ENCODE measurements around the gene PDE3B.
"Not testable (repeated sequence)": the region's sequence is repeated elsewhere in the genome, so short reads cannot be mapped to it uniquely, and the experiment has no call there.

Gene PDE3B

DNA sequence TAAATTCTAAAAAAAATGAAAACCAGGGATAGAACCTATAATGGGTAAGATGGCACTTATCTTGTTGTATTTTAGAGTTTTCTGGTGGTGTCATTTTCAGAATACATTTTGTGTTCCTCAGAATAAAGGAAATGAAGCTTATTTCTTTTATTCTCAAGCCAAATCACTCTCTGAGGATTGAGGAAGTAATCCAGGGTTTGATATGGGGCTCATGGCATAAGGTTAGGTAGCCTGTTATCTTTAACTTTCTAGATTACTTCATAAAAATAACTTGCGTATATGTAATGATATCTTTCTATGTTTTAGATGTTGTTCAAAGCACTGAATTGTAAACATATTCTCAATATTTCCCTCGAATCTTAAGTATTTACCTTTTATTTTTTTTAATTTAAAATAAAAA is 33.5 kb downstream of the PDE3B start:
- DNase-seq (ENCODE audit: low spot score), result no peak

GRCh38 chr11:14678350-14678749 is 34.7 kb downstream of the PDE3B start:
- DNase-seq (ENCODE audit: low spot score), result no peak

DNA sequence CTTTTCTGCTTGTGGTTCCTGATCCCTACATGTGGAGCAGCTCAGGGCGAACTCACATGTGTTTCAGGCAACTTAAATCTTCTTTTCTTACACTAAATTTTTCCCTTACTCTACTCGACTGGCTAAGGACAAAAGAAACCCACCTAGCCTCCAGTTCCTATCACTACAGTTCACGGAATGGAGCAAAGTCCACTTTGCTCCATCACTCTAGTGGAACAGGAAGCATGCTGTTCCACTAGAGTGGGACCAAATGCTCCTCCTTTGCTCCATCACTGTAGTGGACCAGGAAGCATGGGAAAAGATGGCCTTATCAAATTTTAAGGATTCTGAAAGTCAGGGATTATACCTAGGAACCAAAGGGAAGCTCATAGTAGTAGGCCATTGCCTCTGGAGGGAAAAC is 36.1 kb downstream of the PDE3B start:
- no peak for DNase-seq (ENCODE audit: low spot score)

DNA sequence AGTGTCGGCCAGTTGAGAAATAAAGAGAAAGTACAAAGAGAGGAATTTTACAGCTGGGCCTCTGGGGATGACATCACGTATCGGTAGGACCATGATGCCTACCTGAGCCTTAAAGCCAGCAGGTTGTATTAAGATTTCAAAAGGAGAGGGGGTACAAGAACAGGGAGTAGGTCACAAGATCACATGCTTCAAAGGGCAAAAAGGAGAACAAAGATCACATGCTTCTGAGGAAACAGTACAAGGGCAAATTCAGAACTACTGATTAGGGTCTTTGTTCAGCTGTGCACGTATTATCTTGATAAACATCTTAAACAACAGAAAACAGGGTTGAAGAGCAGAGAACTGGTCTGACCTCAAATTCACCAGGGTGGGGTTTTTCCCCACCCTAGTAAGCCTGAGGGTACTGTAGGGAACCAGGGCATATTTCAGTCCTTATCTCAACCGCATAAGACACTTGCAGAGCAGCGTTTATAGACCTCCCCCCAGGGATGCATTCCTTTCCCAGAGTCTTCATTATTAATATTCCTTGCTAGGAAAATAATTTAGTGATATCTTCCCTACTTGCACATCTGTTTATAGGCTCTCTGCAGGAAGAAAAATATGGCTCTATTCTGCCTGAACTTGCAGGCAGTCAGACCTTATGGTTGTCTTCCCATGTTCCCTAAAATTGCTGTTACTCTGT is 40.8 kb downstream of the PDE3B start:
- not testable (repeated sequence) for DNase-seq (ENCODE audit: low spot score)

- no peak for DNase-seq (ENCODE audit: low spot score)
Observed at GRCh38 chr11:14687456-14687855, 43.9 kb downstream of the PDE3B start.

DNA sequence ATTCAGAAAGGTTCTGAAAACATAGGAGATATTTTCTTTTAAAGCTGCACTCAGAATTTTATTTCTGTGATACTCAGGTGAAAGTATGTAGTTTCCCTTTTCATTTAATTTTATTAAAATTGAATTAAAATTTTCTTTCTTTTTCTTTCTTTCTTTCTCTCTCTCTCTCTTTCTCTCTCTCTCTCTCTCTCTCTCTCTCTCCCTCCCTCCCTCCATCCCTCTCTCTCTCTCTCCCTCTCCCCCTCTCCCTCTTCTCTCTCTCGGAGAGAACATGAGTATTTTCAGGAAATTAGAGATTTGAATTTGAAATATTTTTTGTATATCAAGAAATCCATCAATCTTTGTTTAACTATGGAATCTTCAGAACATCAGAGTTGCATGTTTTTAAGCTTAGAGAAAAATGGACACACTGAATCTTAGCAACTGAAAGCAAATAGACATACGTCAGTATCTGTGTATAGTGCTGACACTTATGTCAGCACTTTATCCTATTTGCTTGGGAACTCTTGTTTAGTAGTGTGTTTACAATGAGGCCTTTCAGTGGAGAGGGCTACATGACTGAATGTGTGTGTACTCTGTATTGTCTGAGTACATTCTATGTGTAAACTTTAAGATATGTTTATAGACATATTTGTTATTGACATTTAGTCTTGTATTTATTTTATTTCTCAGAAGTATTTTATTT is 44.5 kb downstream of the PDE3B start:
- no peak for DNase-seq (ENCODE audit: low spot score)

GRCh38 chr11:14695656-14696055 is 52.1 kb downstream of the PDE3B start:
- not testable (repeated sequence) for DNase-seq (ENCODE audit: low spot score)

DNA sequence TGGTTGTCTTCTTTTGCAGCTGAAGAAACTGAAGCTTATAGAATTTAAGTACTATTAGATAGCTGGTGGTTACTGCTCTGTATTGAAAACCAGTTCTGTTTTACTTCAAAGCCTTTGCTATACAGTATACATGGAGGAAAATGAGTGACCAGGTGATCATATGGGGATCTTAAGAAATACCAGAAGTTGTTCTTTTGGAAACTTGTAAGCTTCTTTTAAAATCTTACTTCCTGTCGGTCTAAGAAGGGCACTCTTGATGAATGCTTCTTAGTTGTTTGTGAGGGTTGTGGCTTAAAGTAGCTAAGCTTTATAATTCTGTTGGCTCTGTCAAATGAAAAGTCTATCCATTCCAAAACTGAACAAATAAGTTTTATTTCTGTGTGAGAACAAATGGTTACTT is 55.2 kb downstream of the PDE3B start:
- DNase-seq (ENCODE audit: low spot score), result no peak

GRCh38 chr11:14700593-14700992 is 57.0 kb downstream of the PDE3B start:
- no peak for DNase-seq (ENCODE audit: low spot score)

DNA sequence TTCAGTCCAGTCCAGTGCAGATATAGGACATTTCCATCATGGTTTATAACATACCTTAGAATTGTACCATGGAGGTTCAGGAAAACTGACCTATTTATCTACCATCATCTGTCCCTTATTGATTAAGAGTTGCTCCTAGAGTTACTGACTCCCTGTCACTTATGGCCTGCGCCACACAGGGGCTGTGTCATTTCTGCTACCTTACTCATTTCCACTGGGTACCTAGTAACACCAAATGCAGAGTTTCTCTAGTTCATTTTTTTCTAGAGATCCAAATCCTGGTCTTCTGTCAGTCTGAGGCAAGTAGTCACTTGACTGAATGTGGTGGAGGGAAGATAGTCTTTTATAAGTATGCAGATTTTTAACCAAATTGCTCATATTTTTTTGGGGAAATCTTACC is 59.2 kb downstream of the PDE3B start:
- DNase-seq (ENCODE audit: low spot score), result no peak

DNA sequence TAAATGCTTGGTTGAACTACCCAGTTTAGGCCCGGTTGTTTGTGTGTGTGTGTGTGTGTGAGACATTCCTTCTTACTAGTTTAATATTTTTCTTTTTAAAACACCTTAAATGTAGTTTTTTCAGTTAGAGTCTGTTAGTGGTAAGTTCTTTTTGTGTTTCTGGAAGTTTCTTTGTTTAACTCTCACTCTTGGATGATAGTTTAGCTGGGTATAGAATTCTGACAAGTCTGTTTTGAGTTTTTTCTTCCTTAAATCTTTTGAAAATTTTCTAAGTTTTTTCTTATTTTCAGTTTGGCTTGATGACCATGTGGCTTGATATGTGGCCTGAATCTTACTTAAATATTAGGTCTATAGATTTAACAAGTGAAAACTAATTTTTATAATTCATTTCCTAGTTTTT is 60.1 kb downstream of the PDE3B start:
- DNase-seq (ENCODE audit: low spot score), result no peak

DNA sequence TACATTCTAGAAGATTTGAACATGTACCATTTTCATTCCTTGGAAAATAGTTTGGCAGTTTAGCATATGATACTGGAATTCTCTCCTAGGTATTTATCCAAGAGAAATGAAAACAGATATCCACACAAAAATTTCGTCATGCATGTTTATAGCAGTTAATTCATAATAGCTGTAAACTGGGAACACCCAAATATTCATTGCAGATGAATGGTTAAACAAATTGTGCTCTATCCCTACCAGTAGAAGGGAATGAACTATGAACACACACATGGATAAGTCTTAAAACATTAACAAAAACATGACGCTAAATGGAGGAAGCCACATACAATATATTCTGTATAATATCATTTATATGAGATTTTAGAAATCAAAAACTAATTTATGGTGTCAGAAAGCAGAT is 61.5 kb downstream of the PDE3B start:
- no peak for DNase-seq (ENCODE audit: low spot score)

DNA sequence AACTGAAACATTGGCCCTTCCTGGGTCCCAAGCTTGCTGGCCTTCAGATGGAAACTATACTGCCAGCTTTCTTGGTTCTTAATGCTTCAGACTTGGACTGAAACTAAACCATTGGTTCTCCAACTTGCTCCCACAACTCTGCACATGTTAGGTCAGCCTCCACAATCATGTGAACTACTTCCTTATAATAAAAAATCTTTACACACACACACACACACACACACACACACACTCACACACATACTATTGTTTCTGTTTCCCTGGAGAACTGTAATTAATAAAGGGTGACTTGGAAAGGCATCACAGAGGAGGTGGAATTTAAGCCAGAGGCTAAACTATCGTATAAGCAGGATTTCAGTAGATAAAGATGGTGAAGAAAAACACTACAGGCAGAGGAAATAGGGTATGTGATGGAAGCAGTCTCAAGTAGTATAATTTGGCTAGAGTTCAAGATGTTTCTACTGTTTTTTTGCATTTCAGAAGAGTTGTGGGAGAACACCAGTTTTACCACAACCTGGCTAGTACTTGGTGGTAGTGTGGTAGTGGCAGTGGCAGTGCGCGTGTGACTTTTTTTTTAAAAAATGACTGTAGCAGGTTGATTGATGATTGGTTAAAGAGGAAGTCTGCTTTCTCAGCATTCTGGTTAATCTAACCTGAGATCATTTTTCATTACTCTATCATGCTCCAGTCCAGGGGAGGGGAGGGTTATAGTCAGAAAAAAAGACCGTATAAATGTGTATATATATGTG is 70.1 kb downstream of the PDE3B start:
- no peak for DNase-seq (ENCODE audit: low spot score)

DNA sequence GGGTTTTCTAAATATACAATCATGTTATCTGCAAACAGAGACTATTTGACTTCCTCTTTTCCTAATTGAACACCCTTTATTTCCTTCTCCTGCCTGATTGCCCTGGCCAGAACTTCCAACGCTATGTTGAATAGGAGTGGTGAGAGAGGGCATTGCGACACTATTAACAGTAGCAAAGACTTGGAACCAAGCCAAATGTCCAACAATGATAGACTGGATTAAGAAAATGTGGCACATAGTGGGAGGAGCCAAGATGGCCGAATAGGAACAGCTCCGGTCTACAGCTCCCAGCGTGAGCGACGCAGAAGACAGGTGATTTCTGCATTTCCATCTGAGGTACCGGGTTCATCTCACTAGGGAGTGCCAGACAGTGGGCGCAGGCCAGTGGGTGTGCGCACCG is 72.1 kb downstream of the PDE3B start:
- DNase-seq (ENCODE audit: low spot score), result not testable (repeated sequence)

DNA sequence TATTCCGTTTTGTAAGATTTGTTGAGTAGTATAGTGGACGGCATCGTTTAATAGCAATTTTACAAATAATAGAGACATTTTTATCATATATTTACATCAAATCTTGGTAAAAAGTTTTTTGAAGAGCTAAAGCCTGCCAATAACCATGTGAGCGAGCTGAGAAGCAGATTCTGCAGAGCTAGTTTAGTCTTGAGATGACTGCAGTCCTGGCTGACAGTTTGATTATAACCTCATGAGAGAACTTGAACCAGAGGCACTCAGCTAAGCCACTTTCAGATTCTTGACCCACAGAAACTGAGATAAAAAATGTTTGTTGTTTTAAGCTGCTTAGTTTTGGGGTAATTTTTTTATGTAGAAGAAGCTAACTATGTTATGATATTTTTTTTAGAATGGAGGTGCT is 78.9 kb downstream of the PDE3B start:
- DNase-seq (ENCODE audit: low spot score), result no peak

DNA sequence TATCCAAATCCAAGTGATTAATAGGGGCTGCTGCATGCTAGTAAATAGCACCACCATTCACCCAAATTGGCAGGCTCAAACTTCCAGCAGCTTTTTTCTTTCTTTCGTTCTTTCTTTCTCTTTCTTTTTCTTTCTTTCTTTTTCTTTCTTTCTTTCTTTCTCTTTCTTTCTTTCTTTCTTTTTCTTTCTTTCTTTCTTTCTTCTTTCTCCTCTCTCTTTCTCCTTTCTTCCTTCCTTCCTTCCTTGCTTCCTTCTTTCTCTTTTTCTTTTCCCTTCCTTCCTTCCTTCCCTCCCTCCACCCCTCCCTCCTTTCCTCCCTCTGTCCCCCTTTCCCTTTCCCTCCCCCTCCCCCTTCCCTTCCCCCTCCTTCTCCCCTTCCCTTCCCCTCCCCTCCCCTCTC is 81.5 kb downstream of the PDE3B start:
- no peak for DNase-seq (ENCODE audit: low spot score)

DNA sequence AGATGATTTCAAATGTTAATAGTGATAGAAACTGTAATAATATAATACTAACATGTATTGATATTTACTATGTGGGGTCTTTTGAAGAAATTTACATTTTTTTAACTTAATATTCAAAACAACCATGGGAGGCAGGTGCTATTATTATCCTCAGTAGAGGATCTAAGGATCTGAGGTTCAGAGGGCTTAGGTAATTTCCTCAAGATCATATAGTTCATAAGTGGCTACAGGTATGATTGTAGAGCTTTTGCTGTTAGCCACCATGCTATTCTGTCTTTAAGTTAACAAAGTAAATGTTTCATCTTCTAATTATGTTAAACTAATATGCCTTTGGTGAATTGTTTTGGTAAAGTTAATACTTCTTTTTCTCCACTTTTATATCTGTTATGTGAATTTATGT is 83.6 kb downstream of the PDE3B start:
- no peak for DNase-seq (ENCODE audit: low spot score)

- DNase-seq (ENCODE audit: low spot score), result no peak
Observed at GRCh38 chr11:14727746-14728145, 84.1 kb downstream of the PDE3B start.

DNA sequence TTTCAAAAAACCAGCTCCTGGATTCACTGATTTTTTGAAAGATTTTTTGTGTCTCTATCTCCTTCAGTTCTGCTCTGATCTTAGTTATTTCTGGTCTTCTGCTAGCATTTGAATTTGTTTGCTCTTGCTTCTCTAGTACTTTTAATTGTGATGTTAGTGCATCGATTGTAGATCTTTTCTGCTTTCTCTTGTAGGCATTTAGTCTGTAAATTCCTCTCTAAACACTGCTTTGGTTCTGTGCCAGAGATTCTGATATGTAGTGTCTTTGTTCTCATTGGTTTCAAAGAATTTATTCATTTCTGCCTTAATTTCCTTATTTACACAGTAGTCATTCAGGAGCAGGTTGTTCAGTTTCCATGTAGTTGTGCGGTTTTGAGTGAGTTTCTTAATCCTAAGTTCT is 96.9 kb downstream of the PDE3B start:
- DNase-seq (ENCODE audit: low spot score), result not testable (repeated sequence)

DNA sequence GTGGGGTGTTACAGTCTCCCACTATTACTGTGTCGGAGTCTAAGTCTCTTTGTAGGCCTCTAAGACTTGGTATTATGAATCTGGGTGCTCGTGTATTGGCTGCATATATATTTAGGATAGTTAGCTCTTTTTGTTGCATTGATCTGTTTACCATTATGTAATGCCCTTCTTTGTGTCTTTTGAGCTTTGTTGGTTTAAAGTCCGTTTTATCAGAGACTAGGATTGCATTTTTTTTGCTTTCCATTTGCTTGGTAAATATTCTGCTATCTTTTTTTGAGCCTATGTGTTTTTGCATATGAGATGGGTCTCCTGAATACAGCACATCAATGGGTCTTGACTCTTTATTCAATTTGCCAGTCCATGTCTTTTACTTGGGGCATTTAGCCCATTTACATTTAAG is 97.6 kb downstream of the PDE3B start:
- no peak for DNase-seq (ENCODE audit: low spot score)

DNA sequence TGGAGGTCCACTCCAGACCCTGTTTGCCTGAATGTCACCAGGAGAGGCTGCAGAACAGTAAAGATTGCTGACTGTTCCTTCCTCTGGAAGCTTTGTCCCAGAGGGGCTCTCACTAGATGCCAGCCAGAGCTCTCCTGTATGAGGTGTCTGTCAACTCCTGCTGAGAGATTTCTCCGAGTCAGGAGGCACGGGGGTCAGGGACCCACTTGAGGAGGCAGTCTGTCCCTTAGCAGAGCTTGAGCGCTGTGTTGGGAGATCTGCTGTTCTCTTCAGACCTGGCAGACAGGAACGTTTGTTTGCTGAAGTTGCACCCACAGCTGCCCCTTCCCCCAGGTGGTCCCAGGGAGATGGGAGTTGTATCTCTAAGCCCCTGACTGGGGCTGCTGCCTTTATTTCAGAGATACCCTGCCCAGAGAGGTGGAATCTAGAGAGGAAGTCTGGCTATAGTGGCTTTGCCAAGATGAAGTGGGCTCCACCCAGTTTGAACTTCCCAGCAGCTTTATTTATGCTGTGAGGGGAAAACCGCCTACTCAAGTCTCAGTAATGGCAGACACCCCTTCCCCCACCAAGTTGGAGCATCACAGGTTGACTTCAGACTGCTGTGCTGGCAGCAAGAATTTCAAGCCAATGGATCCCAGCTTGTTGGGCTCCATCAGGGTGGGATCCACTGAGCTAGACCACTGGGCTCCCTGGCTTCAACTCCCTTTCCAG is 99.4 kb downstream of the PDE3B start:
- no peak for DNase-seq (ENCODE audit: low spot score)

GRCh38 chr11:14743667-14744066 is 100.1 kb downstream of the PDE3B start:
- not testable (repeated sequence) for DNase-seq (ENCODE audit: low spot score)

Measured in AG08395 (cell line).